WTC11 (cell line): Measurements from ENCODE around the gene SPAG8. TPM values are rescaled to one million over a fixed set of nuclear protein-coding genes. Genes with fewer than 3 reads are reported as not detected.

Experiments used
- ATAC-seq: fragments of 200-7000 bp; cut with Tn5 transposase; 2 replicates; pipeline ENCODE4 v1.10.0; 2021; ENCODE audit warnings: mild to moderate bottlenecking, moderate library complexity
- Bru-seq: library from RNA; stranded (reverse); fragments of 400-500 nt; gene quantifications from one replicate; lab custom pipeline; 2021; lab: Mats Ljungman, UMichigan
- CTCF ChIA-PET: fragments of 300-600 bp; sonication (Branson Sonifier 250); formaldehyde crosslinking; loops from one replicate; lab custom pipeline; 2021; ENCODE audit warnings: antibody characterized with exemption; lab: Charles Lee
- POLR2A ChIA-PET: fragments of 350-600 bp; sonication (Branson Sonifier 250); formaldehyde crosslinking; loops from one replicate; lab custom pipeline; 2021; ENCODE audit warnings: antibody characterized with exemption; lab: Charles Lee
- DNase-seq: peaks from one replicate; pipeline ENCODE4 v3.0.0; 2021; ENCODE audit warnings: low spot score
- H3K27ac Mint-ChIP-seq: 2 replicates; pipeline ENCODE4 v1.8.0; 2021; ENCODE audit warnings: mixed read lengths
- H3K27me3 Mint-ChIP-seq: 2 replicates; pipeline ENCODE4 v1.8.0; 2021; ENCODE audit warnings: low read depth, mild to moderate bottlenecking, moderate library complexity, mixed read lengths
- H3K36me3 Mint-ChIP-seq: 2 replicates; pipeline ENCODE4 v1.8.0; 2021; ENCODE audit warnings: mixed read lengths
- H3K4me1 Mint-ChIP-seq: 2 replicates; pipeline ENCODE4 v1.8.0; 2022; ENCODE audit warnings: mixed read lengths
- H3K4me3 Mint-ChIP-seq: 2 replicates; pipeline ENCODE4 v1.8.0; 2021; ENCODE audit warnings: mild to moderate bottlenecking, moderate library complexity, mixed read lengths
- H3K9me3 Mint-ChIP-seq: 2 replicates; pipeline ENCODE4 v1.8.0; 2021; ENCODE audit warnings: mixed read lengths
- ARID4B ChIP-seq: sonication (generic); formaldehyde crosslinking; IDR thresholded peaks from 2 replicates; pipeline ENCODE4 v1.8.0; 2023; ENCODE audit warnings: missing genetic modification reagents, mild to moderate bottlenecking, borderline replicate concordance
- EMX1 ChIP-seq: fragments of 250-450 bp; sonication (Bioruptor Pico); IDR thresholded peaks from 2 replicates; pipeline ENCODE4 v1.8.0; 2021; ENCODE audit warnings: mild to moderate bottlenecking
- FOXP1 ChIP-seq: sonication (generic); formaldehyde crosslinking; IDR thresholded peaks from 2 replicates; pipeline ENCODE4 v1.8.0; 2022; ENCODE audit warnings: missing genetic modification reagents, mild to moderate bottlenecking, moderate library complexity, borderline replicate concordance
- FOXP4 ChIP-seq: sonication (generic); formaldehyde crosslinking; IDR thresholded peaks from 2 replicates; pipeline ENCODE4 v1.8.0; 2022; ENCODE audit warnings: mild to moderate bottlenecking, missing genetic modification reagents
- GABPB1 ChIP-seq: sonication (generic); formaldehyde crosslinking; IDR thresholded peaks from 2 replicates; pipeline ENCODE4 v1.8.1; 2023; ENCODE audit warnings: mild to moderate bottlenecking, missing genetic modification reagents
- HMGXB4 ChIP-seq: sonication (generic); formaldehyde crosslinking; IDR thresholded peaks from 2 replicates; pipeline ENCODE4 v1.8.1; 2023; ENCODE audit warnings: mild to moderate bottlenecking, moderate library complexity, missing genetic modification reagents
- IRF2 ChIP-seq: sonication (generic); formaldehyde crosslinking; IDR thresholded peaks from 2 replicates; pipeline ENCODE4 v1.8.0; 2022; ENCODE audit warnings: low read depth, missing genetic modification reagents, borderline replicate concordance
- MAX ChIP-seq: sonication (generic); formaldehyde crosslinking; IDR thresholded peaks from 2 replicates; pipeline ENCODE4 v1.8.0; 2022; ENCODE audit warnings: mild to moderate bottlenecking, missing genetic modification reagents
- RELA ChIP-seq: sonication (generic); formaldehyde crosslinking; IDR thresholded peaks from 2 replicates; pipeline ENCODE4 v1.8.1; 2022; ENCODE audit warnings: missing genetic modification reagents, mild to moderate bottlenecking, borderline replicate concordance
- SMAD4 ChIP-seq: sonication (generic); formaldehyde crosslinking; IDR thresholded peaks from 2 replicates; pipeline ENCODE4 v1.8.0; 2022; ENCODE audit warnings: mild to moderate bottlenecking, missing genetic modification reagents
- SP1 ChIP-seq: sonication (generic); formaldehyde crosslinking; conservative IDR thresholded peaks from 2 replicates; pipeline ENCODE4 v1.8.1; 2022; ENCODE audit warnings: missing genetic modification reagents
- TEAD1 ChIP-seq: sonication (generic); formaldehyde crosslinking; IDR thresholded peaks from 2 replicates; pipeline ENCODE4 v1.8.0; 2022; ENCODE audit warnings: mild to moderate bottlenecking, missing genetic modification reagents
- TP53 ChIP-seq: sonication (generic); formaldehyde crosslinking; IDR thresholded peaks from 2 replicates; pipeline ENCODE4 v1.8.1; 2023; ENCODE audit warnings: mild to moderate bottlenecking, missing genetic modification reagents
- USF1 ChIP-seq: sonication (generic); formaldehyde crosslinking; IDR thresholded peaks from 2 replicates; pipeline ENCODE4 v1.8.0; 2022; ENCODE audit warnings: mild to moderate bottlenecking, missing genetic modification reagents
- USF2 ChIP-seq: sonication (generic); formaldehyde crosslinking; IDR thresholded peaks from 2 replicates; pipeline ENCODE4 v1.8.1; 2023; ENCODE audit warnings: mild to moderate bottlenecking, missing genetic modification reagents, moderate library complexity
- ZBTB21 ChIP-seq: sonication (generic); formaldehyde crosslinking; IDR thresholded peaks from 2 replicates; pipeline ENCODE4 v1.8.1; 2023; ENCODE audit warnings: mild to moderate bottlenecking, missing genetic modification reagents, borderline replicate concordance
- ZNF138 ChIP-seq: sonication (generic); formaldehyde crosslinking; conservative IDR thresholded peaks from 2 replicates; pipeline ENCODE4 v1.8.1; 2022; ENCODE audit warnings: mild to moderate bottlenecking, moderate library complexity, missing genetic modification reagents
- long read RNA-seq, 3 experiments: library from RNA in 1 of 3; library from capped mRNA in 1 of 3; library from polyadenylated mRNA in 1 of 3; unstranded in 2 of 3; stranded (forward) in 1 of 3; transcript quantifications; one replicate each; pipeline ENCODE4 v2.0.0, GENCODE V29; 2021
- total RNA-seq: library from RNA; stranded (reverse); gene quantifications from 3 replicates; pipeline ENCODE4 v1.2.3, GENCODE V29; 2021

The SPAG8 gene
- total RNA-seq (0.16 to 0.72 TPM (median 0.50 TPM) in 3 replicates), Bru-seq, nascent RNA (percentile 39 among the genes with signal in this experiment)
- long read RNA-seq, experiment 1 = 0 reads
- long read RNA-seq, experiment 2, partial matches to known transcripts = 1 of 1 reads
- long read RNA-seq, experiment 2, other reads (novel, unspliced or antisense) = 0 of 1 reads
- long read RNA-seq, experiment 3 = 0 reads

- H3K9me3 Mint-ChIP-seq = peaks cover 3% of the 10 kb centered on the region
- TF ChIP-seq ZBTB21 (no peak), SMAD4 (CRISPR knock-in tag) (no peak), RELA (CRISPR knock-in tag) (no peak), HMGXB4 (CRISPR knock-in tag) (peak; percentile 64; the same call in 1 of the 2 replicates), SP1 (CRISPR knock-in tag) (peak; percentile 72), USF2 (peak; percentile 69), TP53 (CRISPR knock-in tag) (0 out of 2 replicates have a peak, but pooled peaks have one; percentile 37), GABPB1 (CRISPR knock-in tag) (peak; percentile 65; the same call in 1 of the 2 replicates), ARID4B (CRISPR knock-in tag) (0 out of 2 replicates have a peak, but pooled peaks have one; percentile 50), IRF2 (CRISPR knock-in tag) (no peak), ZNF138 (CRISPR knock-in tag) (no peak), MAX (CRISPR knock-in tag) (peak; percentile 46; the same call in 1 of the 2 replicates), FOXP4 (CRISPR knock-in tag) (no peak), EMX1 (0 out of 2 replicates have a peak, but pooled peaks have one; percentile 41), USF1 (CRISPR knock-in tag) (peak; percentile 60; the same call in 1 of the 2 replicates), TEAD1 (CRISPR knock-in tag) (0 out of 2 replicates have a peak, but pooled peaks have one; percentile 35), FOXP1 (CRISPR knock-in tag) (peak; percentile 17; the same call in 1 of the 2 replicates)
- CTCF ChIA-PET = interaction anchor here (0.7 to 6.1 kb wide), 8 partner anchors 14 to 211 kb away, joined by 3 to 143 read pairs (median 6); partner anchors contain the start of gene NPR2
- peak within 1 kb of the TSS; percentile 74 for H3K4me3 Mint-ChIP-seq
- peaks cover 2% of the 10 kb centered on the region; the same call in 1 of the 2 replicates for H3K36me3 Mint-ChIP-seq
- H3K27me3 Mint-ChIP-seq = peaks cover 1% of the 10 kb centered on the region
- POLR2A ChIA-PET = interaction anchor here (0.7 to 1.3 kb wide), 3 partner anchors 13 to 19 kb away, joined by 3 to 4 read pairs (median 3); partner anchors contain the start of genes FAM221B and TMEM8B
- peak within 1 kb of the TSS; percentile 81 for H3K27ac Mint-ChIP-seq
- peak; percentile 93 for DNase-seq
- peak; percentile 69 for ATAC-seq
- H3K4me1 Mint-ChIP-seq = peaks cover 27% of the 10 kb centered on the region
These were observed at the start of gene SPAG8 for GRCh38 chr9:35812025-35812602. Gene SPAG8, minus strand, starts transcription at chr9:35812262. Its CDS starts 115 bp downstream, at chr9:35812147.
